Body of pancreas (tissue), 4 donors: ENCODE data around the gene CLEC16A. TPM values are rescaled to one million over a fixed set of nuclear protein-coding genes. Genes with fewer than 3 reads are reported as not detected.

Source experiments
- ATAC-seq: fragments of 150-250 bp; one replicate; pipeline ENCODE4 v1.9.1; 2016
- DNase-seq, 4 donors: peaks; one replicate each; pipeline ENCODE4 v3.0.0-alpha.2; 2019
- H3K27ac ChIP-seq, 4 donors: fragments of 200-600 bp; sonication (generic); 1 replicate in 3 of 4; 2 replicates in 1 of 4; pipeline versions ENCODE4 v1.5.1 to v1.6.1; 2016 to 2019; ENCODE audit warnings: mild to moderate bottlenecking in 1 of 4, mixed read lengths in 1 of 4, moderate library complexity in 1 of 4
- H3K27me3 ChIP-seq, 2 donors: fragments of 200-600 bp; sonication (generic); one replicate each; pipeline ENCODE4 v1.6.0; 2016; ENCODE audit warnings: mild to moderate bottlenecking in 1 of 2
- H3K36me3 ChIP-seq, 2 donors: fragments of 200-600 bp; sonication (generic); replicated peaks in 1 of 2; 2 replicates each; pipeline ENCODE4 v1.5.1; 2016; ENCODE audit warnings: low read depth in 2 of 2; ENCODE audit not compliant: insufficient read depth in 1 of 2
- H3K4me1 ChIP-seq: fragments of 200-600 bp; sonication (generic); one replicate; pipeline ENCODE4 v1.6.0; 2016
- H3K4me3 ChIP-seq, 2 donors: fragments of 200-600 bp; sonication (generic); 1 replicate in 1 of 2; 2 replicates in 1 of 2; pipeline ENCODE4 v1.5.1; 2016 to 2019
- H3K9me3 ChIP-seq, 3 donors: fragments of 200-600 bp; sonication (generic); 1 replicate in 2 of 3; 2 replicates in 1 of 3; pipeline ENCODE4 v1.5.1; 2016
- CTCF ChIP-seq, 7 experiments: fragments of 450-650 bp in 4 of 7; fragments of 200-600 bp in 3 of 7; sonication (generic) in 3 of 7; IDR thresholded peaks; one replicate each; pipeline ENCODE4 v1.5.1; 2016 to 2019; ENCODE audit warnings: antibody characterized with exemption in 7 of 7
- POLR2A ChIP-seq, 3 donors: fragments of 450-650 bp; IDR thresholded peaks; one replicate each; pipeline ENCODE4 v1.6.1; 2016; ENCODE audit warnings: antibody characterized with exemption in 3 of 3, mild to moderate bottlenecking in 2 of 3
- WGBS, 2 donors: methylation state at CpG; one replicate each; pipeline ENCODE4 v1.1.5; 2017; 5-methylcytosine and 5-hydroxymethylcytosine counted together
- intact Hi-C: fragments of 100-400 bp; cut with DNase I; formaldehyde crosslinking; loops from one replicate; pipeline ENCODE4 v1.15.1; 2023
- total RNA-seq, 2 donors: library from RNA; depleted of rRNA; stranded (reverse); fragments of >200 nt; gene quantifications; one replicate each; pipeline ENCODE4 v1.1.0, GENCODE V29; 2016

The CLEC16A gene
- total RNA-seq, 2 donors from 2014 or later: 15.0 to 21.4 TPM

GRCh38 chr16:11147754-11148444 lies 203.5 kb downstream of the CLEC16A start:
- ATAC-seq: no peak
- 62 to 64% methylated on average over 8 of the region's 8 CpGs for WGBS, 2 donors

GRCh38 chr16:11149011-11149616 lies 204.8 kb downstream of the CLEC16A start:
- intact Hi-C loops: no loop called here

More at GRCh38 chr16:11147754-11148444, 203.5 kb downstream of the CLEC16A start:
- Histone ChIP-seq H3K4me1 (no peaks in the 10 kb centered on the region), H3K9me3 (no peaks in the 10 kb centered on the region), H3K36me3 (no peaks in the 10 kb centered on the region), H3K27ac (peak overlapping the region in 1 of 4 donors; percentile 40), H3K4me3 (no peak overlapping the region), H3K27me3 (no peaks in the 10 kb centered on the region)
- no peak for DNase-seq
- TF ChIP-seq POLR2A (IDR thresholded peaks at IDR 0.05) (no peak), CTCF (IDR thresholded peaks at IDR 0.05) (no peak)
- intact Hi-C loops: no loop called here

GRCh38 chr16:11150190-11150589 lies 205.8 kb downstream of the CLEC16A start:
- 94 to 96% methylated on average over 5 of the region's 5 CpGs for WGBS, 2 donors
- TF ChIP-seq POLR2A (IDR thresholded peaks at IDR 0.05) (no peak), CTCF (IDR thresholded peaks at IDR 0.05) (no peak)
- no peaks in the 10 kb centered on the region for H3K27me3 ChIP-seq
- intact Hi-C loops: no loop called here
- no peak overlapping the region for H3K27ac ChIP-seq
- no peaks in the 10 kb centered on the region for H3K36me3 ChIP-seq
- no peak for ATAC-seq
- no peaks in the 10 kb centered on the region for H3K9me3 ChIP-seq
- H3K4me3 ChIP-seq: no peak overlapping the region
- no peaks in the 10 kb centered on the region for H3K4me1 ChIP-seq
- DNase-seq: no peak

More at GRCh38 chr16:11149011-11149616, 204.8 kb downstream of the CLEC16A start:
- Histone ChIP-seq H3K4me3 (no peak overlapping the region), H3K4me1 (no peaks in the 10 kb centered on the region), H3K27ac (no peak overlapping the region), H3K27me3 (no peaks in the 10 kb centered on the region), H3K36me3 (no peaks in the 10 kb centered on the region), H3K9me3 (no peaks in the 10 kb centered on the region)
- WGBS, 2 donors: 86 to 94% methylated on average over 5 of the region's 5 CpGs
- no peak for ATAC-seq
- no peak for DNase-seq
- TF ChIP-seq CTCF (IDR thresholded peaks at IDR 0.05) (no peak), POLR2A (IDR thresholded peaks at IDR 0.05) (no peak)

GRCh38 chr16:11151156-11151884 lies 207.0 kb downstream of the CLEC16A start:
- Histone ChIP-seq H3K9me3 (no peaks in the 10 kb centered on the region), H3K27me3 (no peaks in the 10 kb centered on the region), H3K36me3 (no peaks in the 10 kb centered on the region), H3K4me1 (no peaks in the 10 kb centered on the region), H3K27ac (no peak overlapping the region), H3K4me3 (no peak overlapping the region)
- intact Hi-C loops: no loop called here
- TF ChIP-seq POLR2A (IDR thresholded peaks at IDR 0.05) (no peak), CTCF (IDR thresholded peaks at IDR 0.05) (no peak)
- 87 to 91% methylated on average over 9 of the region's 9 CpGs for WGBS, 2 donors
- DNase-seq: no peak
- no peak for ATAC-seq
